GM19468 (cell line): ENCODE data around the gene ACTRT2.

ENCODE experiments used
- ATAC-seq: cut with Tn5 transposase; IDR thresholded peaks from one replicate; pipeline ENCODE4 v1.9.1; 2021; ENCODE audit warnings: mild to moderate bottlenecking, moderate library complexity, moderate number of reproducible peaks; ENCODE audit not compliant: unreplicated experiment; ENCODE audit errors: extremely low read depth

The ACTRT2 gene

GRCh38 chr1:3001471-3002348 lies 19.6 kb upstream of the ACTRT2 start:
- ATAC-seq = no peak

GRCh38 chr1:3002349-3003038 lies 18.8 kb upstream of the ACTRT2 start:
- ATAC-seq = no peak

GRCh38 chr1:3003039-3003940 lies 18.0 kb upstream of the ACTRT2 start:
- no peak for ATAC-seq

GRCh38 chr1:3003941-3004270 lies 17.4 kb upstream of the ACTRT2 start:
- ATAC-seq = no peak

- no peak for ATAC-seq
These were observed 16.7 kb upstream of the ACTRT2 start for GRCh38 chr1:3004285-3005205.

- ATAC-seq = no peak
These were observed 15.5 kb upstream of the ACTRT2 start for GRCh38 chr1:3005771-3006170.

- no peak for ATAC-seq
These were observed 13.7 kb upstream of the ACTRT2 start for GRCh38 chr1:3007298-3008147.

- ATAC-seq = no peak
These were observed 12.2 kb upstream of the ACTRT2 start for GRCh38 chr1:3009021-3009420.

- ATAC-seq = no peak
These were observed 11.7 kb upstream of the ACTRT2 start for GRCh38 chr1:3009556-3009955.

- ATAC-seq = no peak
These were observed 10.1 kb upstream of the ACTRT2 start for GRCh38 chr1:3011127-3011526.

- no peak for ATAC-seq
These were observed 9.4 kb upstream of the ACTRT2 start for GRCh38 chr1:3011631-3012455.

- ATAC-seq = no peak
These were observed 8.6 kb upstream of the ACTRT2 start for GRCh38 chr1:3012456-3013291.

- ATAC-seq = no peak
These were observed 7.8 kb upstream of the ACTRT2 start for GRCh38 chr1:3013371-3014049.

GRCh38 chr1:3014050-3014440 lies 7.2 kb upstream of the ACTRT2 start:
- no peak for ATAC-seq

- ATAC-seq = no peak
These were observed 6.6 kb upstream of the ACTRT2 start for GRCh38 chr1:3014443-3015268.

- ATAC-seq = no peak
These were observed 6.0 kb upstream of the ACTRT2 start for GRCh38 chr1:3015269-3015635.
